GM12878 (cell line): ENCODE data around the gene MBD5. TPM values are rescaled to one million over a fixed set of nuclear protein-coding genes. Genes with fewer than 3 reads are reported as not detected.

Experiments used
- ATAC-seq: fragments of 200-7000 bp; cut with Tn5 transposase; 3 replicates; pipeline ENCODE4 v1.9.1; 2020; ENCODE audit warnings: mild to moderate bottlenecking, moderate library complexity
- BruUV-seq: library from RNA; stranded (reverse); fragments of 400-500 nt; replicated peaks from 2 replicates; lab custom pipeline; 2021; lab: Mats Ljungman, UMichigan
- CTCF ChIA-PET: fragments of 300-600 bp; sonication (Branson Sonifier 250); formaldehyde crosslinking; extraction: SDS; loops from one replicate; lab custom pipeline; 2021; ENCODE audit warnings: inconsistent platforms; lab: Yijun Ruan, JAX
- POLR2A ChIA-PET: fragments of 350-600 bp; formaldehyde crosslinking; extraction: SDS; loops from one replicate; lab custom pipeline; 2021; ENCODE audit warnings: inconsistent platforms; lab: Charles Lee
- RAD21 ChIA-PET: fragments of 300-600 bp; sonication (Branson Sonifier 250); formaldehyde crosslinking; loops from one replicate; lab custom pipeline; 2023; ENCODE audit warnings: antibody characterized with exemption; ENCODE audit not compliant: unreplicated experiment; lab: Charles Lee
- SMC1A ChIA-PET: fragments of 300-600 bp; sonication (Branson Sonifier 250); formaldehyde crosslinking; loops from one replicate; lab custom pipeline; 2023; ENCODE audit not compliant: unreplicated experiment, uncharacterized antibody; lab: Charles Lee
- DNase-seq: peaks from one replicate; pipeline ENCODE4 v3.0.0-alpha.2; 2011; ENCODE audit warnings: low read depth, low spot score
- FAIRE-seq: peaks from 3 replicates; lab custom pipeline; 2011; peaks lifted over from hg19 to GRCh38; lab: Jason Lieb, UNC
- H2AFZ ChIP-seq: 2 replicates; pipeline ENCODE4 v1.6.0; 2011; ENCODE audit warnings: low read depth, low read length, control low read depth; ENCODE audit not compliant: control insufficient read depth
- H3K27ac ChIP-seq: 2 replicates; pipeline ENCODE4 v1.5.1; 2011; ENCODE audit warnings: control low read depth; ENCODE audit not compliant: control insufficient read depth, insufficient read depth
- H3K27me3 ChIP-seq, 2 experiments: replicated peaks in 1 of 2; 2 replicates each; pipeline versions ENCODE4 v1.6.0 to v1.6.1; 2011; ENCODE audit warnings: low read length in 1 of 2; ENCODE audit not compliant: control insufficient read depth in 2 of 2, insufficient read depth in 2 of 2
- H3K36me3 ChIP-seq, 2 experiments: 2 replicates each; pipeline ENCODE4 v1.5.1; 2011; ENCODE audit warnings: low read length in 1 of 2; ENCODE audit not compliant: control insufficient read depth in 2 of 2, insufficient read depth in 2 of 2
- H3K4me1 ChIP-seq: 2 replicates; pipeline ENCODE4 v1.6.1; 2011; ENCODE audit warnings: mild to moderate bottlenecking, low read length, moderate library complexity, mixed read lengths; ENCODE audit not compliant: control insufficient read depth, insufficient read depth
- H3K4me2 ChIP-seq: 2 replicates; pipeline ENCODE4 v1.6.0; 2011; ENCODE audit warnings: control low read depth; ENCODE audit not compliant: control insufficient read depth, insufficient read depth
- H3K4me3 ChIP-seq: fragments of 200-600 bp; sonication (generic); 2 replicates; pipeline ENCODE4 v1.5.1; 2016
- H3K79me2 ChIP-seq: 2 replicates; pipeline ENCODE4 v1.6.0; 2011; ENCODE audit warnings: low read length; ENCODE audit not compliant: control insufficient read depth, insufficient read depth
- H3K9ac ChIP-seq: 2 replicates; pipeline ENCODE4 v1.8.0; 2011; ENCODE audit warnings: low read length, control low read depth, mixed read lengths; ENCODE audit not compliant: control insufficient read depth, insufficient read depth
- H3K9me3 ChIP-seq: replicated peaks from 3 replicates; pipeline ENCODE4 v1.5.1; 2011; ENCODE audit warnings: mild to moderate bottlenecking, low read length; ENCODE audit not compliant: control insufficient read depth, insufficient read depth
- H4K20me1 ChIP-seq: 2 replicates; pipeline ENCODE4 v1.6.0; 2011; ENCODE audit not compliant: control insufficient read depth, insufficient read depth
- EGR1 ChIP-seq, 2 experiments: IDR thresholded peaks; 1 replicate in 1 of 2; 2 replicates in 1 of 2; pipeline ENCODE4 v1.6.1; 2011 to 2012; ENCODE audit warnings: low read depth in 2 of 2, low read length in 2 of 2, borderline replicate concordance in 1 of 2, mild to moderate bottlenecking in 1 of 2, moderate library complexity in 1 of 2
- ESRRA ChIP-seq: IDR thresholded peaks from 2 replicates; pipeline ENCODE4 v1.6.1; 2012; ENCODE audit warnings: mild to moderate bottlenecking, low read length, improper control_type of control experiment
- FOXM1 ChIP-seq: IDR thresholded peaks from 2 replicates; pipeline ENCODE4 v1.6.1; 2012; ENCODE audit warnings: low read depth, mild to moderate bottlenecking, inconsistent platforms, low read length, moderate library complexity
- JUNB ChIP-seq: IDR thresholded peaks from 2 replicates; pipeline ENCODE4 v1.6.1; 2016; ENCODE audit warnings: antibody characterized with exemption, mild to moderate bottlenecking
- LARP7 ChIP-seq: fragments of 450-650 bp; IDR thresholded peaks from 2 replicates; pipeline ENCODE4 v1.6.1; 2017; ENCODE audit warnings: mild to moderate bottlenecking
- SRF ChIP-seq, 2 experiments: IDR thresholded peaks; 2 replicates each; pipeline ENCODE4 v1.6.1; 2011; ENCODE audit warnings: low read depth in 2 of 2, low read length in 2 of 2, mild to moderate bottlenecking in 1 of 2, moderate library complexity in 1 of 2
- WGBS: methylation state at CpG from one replicate; pipeline ENCODE4 v1.1.6; 2016; ENCODE audit warnings: low lambda C conversion rate; ENCODE audit not compliant: insufficient replicate concordance, insufficient coverage; ENCODE audit errors: missing lambda C conversion rate; 5-methylcytosine and 5-hydroxymethylcytosine counted together
- in situ Hi-C: fragments of 300-500 bp; cut with MboI; formaldehyde crosslinking; loops from 9 replicates; pipeline ENCODE4 v1.14.3; 2018; ENCODE audit warnings: mixed read lengths
- intact Hi-C: fragments of 100-400 bp; cut with micrococcal nuclease; formaldehyde crosslinking; loops from one replicate; pipeline ENCODE4 v1.14.2; 2022; ENCODE audit not compliant: unreplicated experiment
- polyA plus RNA-seq, 11 experiments: library from polyadenylated mRNA; depleted of rRNA in 4 of 11; unstranded in 6 of 11; stranded (reverse) in 5 of 11; fragments of >200 nt; fragmentation: Nextera tagmentation in 4 of 11; fragmentation: Illumina TruSeq in 1 of 11; extraction: Ambion mirVana in 4 of 11; extraction: Trizol in 1 of 11; gene quantifications; 1 replicate in 1 of 11; 2 replicates in 10 of 11; pipeline versions ENCODE4 v1.2.1 to v1.2.3, GENCODE V29; 2011 to 2016; ENCODE audit warnings: inconsistent platforms in 2 of 11, missing spikeins in 2 of 11, low read depth in 1 of 11
- total RNA-seq, 4 experiments: library from RNA; depleted of rRNA in 3 of 4; stranded (reverse); fragments of >200 nt in 3 of 4; fragmentation: Illumina TruSeq in 1 of 4; extraction: Trizol in 1 of 4; gene quantifications; 2 replicates each; pipeline versions ENCODE4 v1.2.1 to v1.2.3, GENCODE V29; 2013 to 2021
- TF ChIP-seq, protein P1 (sequence below): IDR thresholded peaks from 2 replicates; pipeline ENCODE4 v1.6.1; 2012; ENCODE audit warnings: low read depth, low read length, improper control_type of control experiment

Gene MBD5
- total and polyA plus RNA-seq, 10 of the 15 experiments (the other 5 are each of a cell fraction or from before 2014, with no cell fraction given) = 7.4 to 58.0 (median 21.2) TPM

DNA sequence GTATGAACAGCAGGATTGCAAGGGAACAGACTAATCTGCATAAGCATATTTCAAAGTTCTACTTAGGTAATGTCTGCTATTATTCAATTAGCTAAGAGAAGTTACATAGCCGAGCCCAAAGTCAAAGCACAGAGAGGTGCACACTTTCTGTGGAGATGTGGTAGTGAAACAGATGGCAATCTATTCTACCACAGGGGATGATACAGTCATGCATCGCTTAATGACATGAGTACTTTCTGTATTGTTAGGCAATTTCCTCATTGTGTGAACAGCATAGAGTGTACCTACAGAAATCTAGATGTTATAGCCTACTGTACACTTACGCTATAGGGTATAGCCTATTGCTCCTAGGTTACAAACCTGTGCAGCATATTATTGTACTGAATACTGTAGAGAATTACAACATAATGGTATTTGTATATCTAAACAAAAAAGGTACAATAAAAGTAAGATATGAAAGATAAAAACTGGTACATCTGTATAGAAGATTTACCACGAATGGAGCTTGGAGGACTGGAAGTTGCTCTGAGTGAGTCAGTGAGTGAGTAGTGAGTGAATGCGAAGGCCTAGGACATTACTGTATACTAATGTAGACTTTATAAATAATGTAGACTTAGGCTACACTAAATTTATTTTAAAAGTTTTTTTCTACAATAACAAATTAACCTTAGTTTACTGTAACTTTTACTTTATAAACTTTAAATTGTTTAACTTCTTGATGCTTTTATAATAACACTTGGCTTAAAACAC is 197.6 kb downstream of the MBD5 start:
- FAIRE-seq (no peak), ATAC-seq (no peak; the same call in 2 of the 3 replicates), DNase-seq (no peak)
- Histone ChIP-seq H3K9ac (no peak overlapping the region), H3K27me3 (no peaks in the 10 kb centered on the region), H3K36me3 (no peaks in the 10 kb centered on the region), H3K4me3 (no peak overlapping the region), H3K79me2 (no peaks in the 10 kb centered on the region), H3K4me2 (no peak overlapping the region), H3K4me1 (no peaks in the 10 kb centered on the region), H3K9me3 (peaks cover 3% of the 10 kb centered on the region; the same call in 2 of the 3 replicates), H2AFZ (no peak overlapping the region), H4K20me1 (no peaks in the 10 kb centered on the region), H3K27ac (no peak overlapping the region)
- SMC1A ChIA-PET = interaction anchor here (0.7 to 0.9 kb wide), 2 partner anchors 13 to 485 kb away, joined by 3 read pairs; no protein-coding TSS in a partner anchor
- POLR2A ChIA-PET = no interaction called here
- intact Hi-C loops (no loop called here), in situ Hi-C loops (no loop called here)
- no TSS peak for BruUV-seq
- TF ChIP-seq SRF (IDR thresholded peaks at IDR 0.05; ENCODE audit: low read depth in 2 of 2, low read length in 2 of 2) (no peak), JUNB (no peak), FOXM1 (no peak), LARP7 (no peak), EGR1 (IDR thresholded peaks at IDR 0.05; ENCODE audit: borderline replicate concordance in 1 of 2, low read depth in 2 of 2, low read length in 2 of 2) (no peak), ESRRA (no peak)
- TF ChIP-seq, protein P1, sequence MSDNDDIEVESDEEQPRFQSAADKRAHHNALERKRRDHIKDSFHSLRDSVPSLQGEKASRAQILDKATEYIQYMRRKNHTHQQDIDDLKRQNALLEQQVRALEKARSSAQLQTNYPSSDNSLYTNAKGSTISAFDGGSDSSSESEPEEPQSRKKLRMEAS = no peak
- CTCF ChIA-PET = interaction anchor here (1.8 kb wide), 1 partner anchor 291 kb away, joined by 4 read pairs; no protein-coding TSS in a partner anchor
- RAD21 ChIA-PET = no interaction called here
- WGBS = 95% methylated on average over 5 of the region's 5 CpGs
